GM12878 (cell line): ENCODE measurements around the gene SFXN4. TPM values are rescaled to one million over a fixed set of nuclear protein-coding genes. Genes with fewer than 3 reads are reported as not detected.

Experiments
- ATAC-seq: fragments of 200-7000 bp; cut with Tn5 transposase; 3 replicates; pipeline ENCODE4 v1.9.1; 2020; ENCODE audit warnings: mild to moderate bottlenecking, moderate library complexity
- BruUV-seq: library from RNA; stranded (reverse); fragments of 400-500 nt; replicated peaks from 2 replicates; lab custom pipeline; 2021; lab: Mats Ljungman, UMichigan
- CTCF ChIA-PET: fragments of 300-600 bp; sonication (Branson Sonifier 250); formaldehyde crosslinking; extraction: SDS; loops from one replicate; lab custom pipeline; 2021; ENCODE audit warnings: inconsistent platforms; lab: Yijun Ruan, JAX
- POLR2A ChIA-PET: fragments of 350-600 bp; formaldehyde crosslinking; extraction: SDS; loops from one replicate; lab custom pipeline; 2021; ENCODE audit warnings: inconsistent platforms; lab: Charles Lee
- RAD21 ChIA-PET: fragments of 300-600 bp; sonication (Branson Sonifier 250); formaldehyde crosslinking; loops from one replicate; lab custom pipeline; 2023; ENCODE audit warnings: antibody characterized with exemption; ENCODE audit not compliant: unreplicated experiment; lab: Charles Lee
- SMC1A ChIA-PET: fragments of 300-600 bp; sonication (Branson Sonifier 250); formaldehyde crosslinking; loops from one replicate; lab custom pipeline; 2023; ENCODE audit not compliant: unreplicated experiment, uncharacterized antibody; lab: Charles Lee
- DNase-seq: peaks from one replicate; pipeline ENCODE4 v3.0.0-alpha.2; 2011; ENCODE audit warnings: low read depth, low spot score
- FAIRE-seq: peaks from 3 replicates; lab custom pipeline; 2011; peaks lifted over from hg19 to GRCh38; lab: Jason Lieb, UNC
- H2AFZ ChIP-seq: 2 replicates; pipeline ENCODE4 v1.6.0; 2011; ENCODE audit warnings: low read depth, low read length, control low read depth; ENCODE audit not compliant: control insufficient read depth
- H3K27ac ChIP-seq: 2 replicates; pipeline ENCODE4 v1.5.1; 2011; ENCODE audit warnings: control low read depth; ENCODE audit not compliant: control insufficient read depth, insufficient read depth
- H3K27me3 ChIP-seq, 2 experiments: replicated peaks in 1 of 2; 2 replicates each; pipeline versions ENCODE4 v1.6.0 to v1.6.1; 2011; ENCODE audit warnings: low read length in 1 of 2; ENCODE audit not compliant: control insufficient read depth in 2 of 2, insufficient read depth in 2 of 2
- H3K36me3 ChIP-seq, 2 experiments: 2 replicates each; pipeline ENCODE4 v1.5.1; 2011; ENCODE audit warnings: low read length in 1 of 2; ENCODE audit not compliant: control insufficient read depth in 2 of 2, insufficient read depth in 2 of 2
- H3K4me1 ChIP-seq: 2 replicates; pipeline ENCODE4 v1.6.1; 2011; ENCODE audit warnings: mild to moderate bottlenecking, low read length, moderate library complexity, mixed read lengths; ENCODE audit not compliant: control insufficient read depth, insufficient read depth
- H3K4me2 ChIP-seq: 2 replicates; pipeline ENCODE4 v1.6.0; 2011; ENCODE audit warnings: control low read depth; ENCODE audit not compliant: control insufficient read depth, insufficient read depth
- H3K4me3 ChIP-seq: fragments of 200-600 bp; sonication (generic); 2 replicates; pipeline ENCODE4 v1.5.1; 2016
- H3K79me2 ChIP-seq: 2 replicates; pipeline ENCODE4 v1.6.0; 2011; ENCODE audit warnings: low read length; ENCODE audit not compliant: control insufficient read depth, insufficient read depth
- H3K9ac ChIP-seq: 2 replicates; pipeline ENCODE4 v1.8.0; 2011; ENCODE audit warnings: low read length, control low read depth, mixed read lengths; ENCODE audit not compliant: control insufficient read depth, insufficient read depth
- H3K9me3 ChIP-seq: replicated peaks from 3 replicates; pipeline ENCODE4 v1.5.1; 2011; ENCODE audit warnings: mild to moderate bottlenecking, low read length; ENCODE audit not compliant: control insufficient read depth, insufficient read depth
- H4K20me1 ChIP-seq: 2 replicates; pipeline ENCODE4 v1.6.0; 2011; ENCODE audit not compliant: control insufficient read depth, insufficient read depth
- BRCA1 ChIP-seq: IDR thresholded peaks from 2 replicates; pipeline ENCODE4 v1.6.1; 2011; ENCODE audit warnings: low read depth, low read length, improper control_type of control experiment
- DPF2 ChIP-seq: fragments of 450-650 bp; IDR thresholded peaks from 2 replicates; pipeline ENCODE4 v1.6.1; 2017; ENCODE audit warnings: mild to moderate bottlenecking
- IKZF2 ChIP-seq, 2 experiments: fragments of 450-650 bp; IDR thresholded peaks; 2 replicates each; pipeline ENCODE4 v1.6.1; 2017; ENCODE audit warnings: mild to moderate bottlenecking in 2 of 2, moderate library complexity in 2 of 2
- PAX8 ChIP-seq: fragments of 450-650 bp; IDR thresholded peaks from 2 replicates; pipeline ENCODE4 v1.6.1; 2017; ENCODE audit warnings: mild to moderate bottlenecking, moderate library complexity
- POLR2AphosphoS5 ChIP-seq: IDR thresholded peaks from 2 replicates; pipeline ENCODE4 v1.6.1; 2011; ENCODE audit warnings: mild to moderate bottlenecking, low read length, inconsistent platforms
- SP1 ChIP-seq: IDR thresholded peaks from one replicate; pipeline ENCODE4 v1.6.1; 2011; ENCODE audit warnings: low read depth, low read length
- ZBTB40 ChIP-seq: fragments of 450-650 bp; IDR thresholded peaks from 2 replicates; pipeline ENCODE4 v1.6.1; 2016; ENCODE audit warnings: mild to moderate bottlenecking, moderate library complexity, borderline replicate concordance
- ZNF207 ChIP-seq: fragments of 450-650 bp; IDR thresholded peaks from 2 replicates; pipeline ENCODE4 v1.6.1; 2014; ENCODE audit warnings: antibody characterized with exemption, mild to moderate bottlenecking, borderline replicate concordance
- WGBS: methylation state at CpG from one replicate; pipeline ENCODE4 v1.1.6; 2016; ENCODE audit warnings: low lambda C conversion rate; ENCODE audit not compliant: insufficient replicate concordance, insufficient coverage; ENCODE audit errors: missing lambda C conversion rate; 5-methylcytosine and 5-hydroxymethylcytosine counted together
- in situ Hi-C: fragments of 300-500 bp; cut with MboI; formaldehyde crosslinking; loops from 9 replicates; pipeline ENCODE4 v1.14.3; 2018; ENCODE audit warnings: mixed read lengths
- intact Hi-C: fragments of 100-400 bp; cut with micrococcal nuclease; formaldehyde crosslinking; loops from one replicate; pipeline ENCODE4 v1.14.2; 2022; ENCODE audit not compliant: unreplicated experiment
- polyA plus RNA-seq, 11 experiments: library from polyadenylated mRNA; depleted of rRNA in 4 of 11; unstranded in 6 of 11; stranded (reverse) in 5 of 11; fragments of >200 nt; fragmentation: Nextera tagmentation in 4 of 11; fragmentation: Illumina TruSeq in 1 of 11; extraction: Ambion mirVana in 4 of 11; extraction: Trizol in 1 of 11; gene quantifications; 1 replicate in 1 of 11; 2 replicates in 10 of 11; pipeline versions ENCODE4 v1.2.1 to v1.2.3, GENCODE V29; 2011 to 2016; ENCODE audit warnings: inconsistent platforms in 2 of 11, missing spikeins in 2 of 11, low read depth in 1 of 11
- total RNA-seq, 4 experiments: library from RNA; depleted of rRNA in 3 of 4; stranded (reverse); fragments of >200 nt in 3 of 4; fragmentation: Illumina TruSeq in 1 of 4; extraction: Trizol in 1 of 4; gene quantifications; 2 replicates each; pipeline versions ENCODE4 v1.2.1 to v1.2.3, GENCODE V29; 2013 to 2021

The SFXN4 gene
- total and polyA plus RNA-seq, 10 of the 15 experiments (the other 5 are each of a cell fraction or from before 2014, with no cell fraction given), result 40.7 to 111 (median 48.8) TPM

DNA sequence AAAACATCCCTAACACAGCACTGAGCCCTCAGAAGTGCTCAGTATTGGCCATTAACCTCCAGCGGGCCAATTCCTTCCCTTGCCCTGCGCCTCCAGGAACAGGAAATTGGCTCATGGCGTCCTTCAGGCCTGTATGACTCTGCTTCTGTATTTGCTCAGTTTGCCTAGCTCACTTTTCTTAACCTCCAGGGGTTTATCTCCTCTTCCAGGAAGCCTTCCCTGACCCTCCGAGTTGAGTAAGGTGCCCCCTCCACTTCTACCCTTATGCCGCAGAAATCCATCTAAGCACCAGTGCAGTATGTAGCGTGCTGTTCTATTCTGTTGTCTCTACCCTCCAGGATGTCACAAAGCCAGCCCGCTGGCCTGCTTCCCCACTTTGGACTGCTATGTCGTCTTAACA is 1.1 kb upstream of the SFXN4 start (continued):
- TF ChIP-seq SP1, result no peak
- TF ChIP-seq BRCA1, result no peak

DNA sequence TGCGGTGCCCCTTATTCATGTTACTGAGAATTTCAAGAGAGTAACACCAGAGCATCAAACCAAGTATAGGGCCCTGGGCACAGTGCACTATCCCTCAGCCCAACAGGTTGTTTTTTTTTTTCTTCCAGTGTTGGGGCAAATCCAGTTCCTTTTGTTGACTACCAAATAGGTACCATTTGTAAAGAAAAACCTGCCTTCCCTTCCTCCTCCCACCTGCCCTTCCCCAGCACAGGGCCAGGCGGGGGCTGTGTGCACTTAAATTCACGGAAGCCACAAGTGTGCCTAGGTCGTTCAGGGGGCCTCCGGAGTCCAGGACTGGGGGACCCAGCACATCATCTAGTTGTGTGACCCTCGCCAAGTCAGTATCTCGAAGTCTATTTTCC is 595 bp upstream of the SFXN4 start:
- Histone ChIP-seq H3K27ac (peak overlapping the region; percentile 94), H3K4me1 (peaks cover 11% of the 10 kb centered on the region), H3K79me2 (peaks cover 18% of the 10 kb centered on the region), H4K20me1 (no peaks in the 10 kb centered on the region), H3K4me2 (peak overlapping the region; percentile 99), H3K9me3 (no peaks in the 10 kb centered on the region), H3K27me3 (no peaks in the 10 kb centered on the region), H2AFZ (peak overlapping the region; percentile 88), H3K9ac (peak overlapping the region; percentile 94), H3K4me3 (peak overlapping the region; percentile 99), H3K36me3 (peaks cover 3 to 20% of the 10 kb centered on the region in 2 experiments)
- in situ Hi-C loops (no loop called here), intact Hi-C loops (no loop called here)
- POLR2A ChIA-PET, result no interaction called here
- CTCF ChIA-PET, result no interaction called here
- RAD21 ChIA-PET, result no interaction called here
- WGBS, result 77% methylated on average over 7 of the region's 7 CpGs
- peak; percentile 8 for ATAC-seq
- TF ChIP-seq DPF2 (no peak), SP1 (no peak), POLR2AphosphoS5 (no peak), ZNF207 (no peak), ZBTB40 (no peak), PAX8 (no peak), IKZF2 (IDR thresholded peaks at IDR 0.05) (no peak)
- no peak for DNase-seq
- SMC1A ChIA-PET, result no interaction called here
- no TSS peak for BruUV-seq
- FAIRE-seq, result no peak
